NB4 (cell line): ENCODE data around the gene CCDC57.

Experiments
- DNase-seq: peaks from one replicate; pipeline ENCODE4 v3.0.0; 2010; ENCODE audit warnings: low read depth
- H3K4me3 ChIP-seq: one replicate; pipeline ENCODE4 v1.5.1; 2011; ENCODE audit warnings: mild to moderate bottlenecking, low read depth, low read length, moderate library complexity
- CTCF ChIP-seq: IDR thresholded peaks from one replicate; pipeline ENCODE4 v1.5.1; 2012; ENCODE audit warnings: low read depth, low read length
- MAX ChIP-seq: IDR thresholded peaks from 2 replicates; pipeline ENCODE4 v1.6.1; 2011; ENCODE audit warnings: low read depth, low read length
- MYC ChIP-seq: IDR thresholded peaks from 2 replicates; pipeline ENCODE4 v1.6.1; 2011; ENCODE audit warnings: low read depth, low read length
- POLR2A ChIP-seq: IDR thresholded peaks from 2 replicates; pipeline ENCODE4 v1.6.1; 2011; ENCODE audit warnings: mild to moderate bottlenecking; ENCODE audit not compliant: insufficient read length; ENCODE audit errors: extremely low read depth

CCDC57 gene

GRCh38 chr17:82167028-82167427 is 45.6 kb downstream of the CCDC57 start:
- H3K4me3 ChIP-seq = no peak overlapping the region
- no peak for DNase-seq
- no peak for TF ChIP-seq MAX
- no peak for TF ChIP-seq CTCF

GRCh38 chr17:82164853-82165252 is 47.8 kb downstream of the CCDC57 start:
- H3K4me3 ChIP-seq = no peak overlapping the region
- TF ChIP-seq POLR2A (no peak), CTCF (no peak), MAX (no peak), MYC (no peak)
- DNase-seq = no peak

GRCh38 chr17:82161216-82161615 is 51.4 kb downstream of the CCDC57 start:
- H3K4me3 ChIP-seq = no peak overlapping the region
- TF ChIP-seq MYC (no peak), CTCF (no peak), MAX (no peak), POLR2A (no peak)
- no peak for DNase-seq

- DNase-seq = no peak
- TF ChIP-seq CTCF = no peak
- TF ChIP-seq MAX = no peak
- TF ChIP-seq MYC = no peak
- no peak for TF ChIP-seq POLR2A
- H3K4me3 ChIP-seq = no peak overlapping the region
Measured at GRCh38 chr17:82160075-82160474, 52.6 kb downstream of the CCDC57 start.

- DNase-seq = no peak
- no peak overlapping the region for H3K4me3 ChIP-seq
- TF ChIP-seq MAX (no peak), POLR2A (no peak), CTCF (no peak), MYC (no peak)
Measured at GRCh38 chr17:82158825-82159224, 53.8 kb downstream of the CCDC57 start.
